B cell (primary cell): Measurements from ENCODE around the gene GRAMD2A. TPM values are rescaled to one million over a fixed set of nuclear protein-coding genes. Genes with fewer than 3 reads are reported as not detected.

Source experiments
- ATAC-seq: fragments of 200-7000 bp; cut with Tn5 transposase; one replicate; pipeline ENCODE4 v1.10.0; 2021; ENCODE audit warnings: low read depth, mild to moderate bottlenecking, moderate number of reproducible peaks, moderate library complexity
- CTCF ChIA-PET: fragments of 350-600 bp; sonication (Branson Sonifier 250); formaldehyde crosslinking; loops from one replicate; lab custom pipeline; 2021; ENCODE audit warnings: antibody characterized with exemption, inconsistent platforms; lab: Charles Lee
- POLR2A ChIA-PET: fragments of 350-600 bp; sonication (Branson Sonifier 250); formaldehyde crosslinking; loops from one replicate; lab custom pipeline; 2021; ENCODE audit warnings: antibody characterized with exemption; lab: Charles Lee
- DNase-seq: peaks from one replicate; pipeline ENCODE4 v3.0.0; 2013
- H2AFZ ChIP-seq: 2 replicates; pipeline ENCODE4 v1.6.1; 2012; ENCODE audit warnings: mild to moderate bottlenecking, low read depth, low read length; ENCODE audit not compliant: insufficient read depth, poor library complexity, severe bottlenecking
- H3K27ac ChIP-seq, 2 donors: 1 replicate in 1 of 2; 2 replicates in 1 of 2; pipeline ENCODE4 v1.5.1; 2012 to 2013; ENCODE audit warnings: low read length in 2 of 2, mild to moderate bottlenecking in 2 of 2, moderate library complexity in 1 of 2
- H3K27me3 ChIP-seq, 4 experiments: fragments of 200-600 bp in 1 of 4; sonication (generic) in 1 of 4; replicated peaks in 1 of 4; 1 replicate in 2 of 4; 2 replicates in 2 of 4; pipeline versions ENCODE4 v1.6.1 to v1.7.0; 2013 to 2016; ENCODE audit warnings: low read length in 3 of 4, mild to moderate bottlenecking in 2 of 4, mixed read lengths in 1 of 4, moderate library complexity in 1 of 4; ENCODE audit not compliant: insufficient read depth in 4 of 4, control insufficient read depth in 3 of 4; ENCODE audit errors: control extremely low read depth in 1 of 4
- H3K36me3 ChIP-seq, 2 experiments: replicated peaks in 1 of 2; 1 replicate in 1 of 2; 2 replicates in 1 of 2; pipeline versions ENCODE4 v1.6.1 to v1.7.1; 2013; ENCODE audit warnings: low read length in 1 of 2; ENCODE audit not compliant: insufficient read depth in 2 of 2, control insufficient read depth in 1 of 2; ENCODE audit errors: control extremely low read depth in 1 of 2, extremely low read depth in 1 of 2
- H3K4me1 ChIP-seq, 2 donors: fragments of 200-600 bp in 1 of 2; sonication (generic) in 1 of 2; 1 replicate in 1 of 2; 2 replicates in 1 of 2; pipeline versions ENCODE4 v1.5.1 to v1.6.1; 2013 to 2017; ENCODE audit warnings: low read length in 2 of 2; ENCODE audit not compliant: control insufficient read depth in 2 of 2, insufficient read depth in 2 of 2
- H3K4me2 ChIP-seq: replicated peaks from 2 replicates; pipeline ENCODE3; 2012; ENCODE audit warnings: mild to moderate bottlenecking, low read depth, low read length; ENCODE audit not compliant: poor library complexity, severe bottlenecking
- H3K4me3 ChIP-seq, 5 experiments: fragments of 200-600 bp in 1 of 5; sonication (generic) in 1 of 5; 1 replicate in 3 of 5; 2 replicates in 2 of 5; pipeline versions ENCODE4 v1.5.1 to v1.7.0; 2011 to 2016; ENCODE audit warnings: low read length in 4 of 5, mild to moderate bottlenecking in 4 of 5, low read depth in 2 of 5, control low read depth in 1 of 5, moderate library complexity in 1 of 5; ENCODE audit not compliant: insufficient read depth in 1 of 5; ENCODE audit errors: control extremely low read depth in 1 of 5, extremely low read depth in 1 of 5
- H3K79me2 ChIP-seq: fragments of 200-600 bp; sonication (generic); one replicate; pipeline ENCODE4 v1.6.0; 2016; ENCODE audit warnings: low read length; ENCODE audit not compliant: control insufficient read depth, insufficient read depth
- H3K9ac ChIP-seq: fragments of 200-600 bp; sonication (generic); 2 replicates; pipeline ENCODE4 v1.6.1; 2017; ENCODE audit warnings: mild to moderate bottlenecking, low read length, moderate library complexity
- H3K9me3 ChIP-seq, 3 donors: one replicate each; pipeline versions ENCODE4 v1.6.1 to v1.7.1; 2013; ENCODE audit warnings: low read length in 2 of 3; ENCODE audit not compliant: control insufficient read depth in 2 of 3, insufficient read depth in 1 of 3; ENCODE audit errors: control extremely low read depth in 1 of 3
- H4K20me1 ChIP-seq: 2 replicates; pipeline ENCODE4 v1.6.0; 2012; ENCODE audit warnings: mild to moderate bottlenecking, low read length; ENCODE audit not compliant: insufficient read depth, control insufficient read depth, poor library complexity, severe bottlenecking
- H3K27ac Mint-ChIP-seq: one replicate; pipeline ENCODE4 v1.8.0; 2021; ENCODE audit warnings: mixed read lengths
- H3K27me3 Mint-ChIP-seq: one replicate; pipeline ENCODE4 v1.8.0; 2021; ENCODE audit warnings: mixed read lengths
- H3K4me1 Mint-ChIP-seq: one replicate; pipeline ENCODE4 v1.8.0; 2021; ENCODE audit warnings: mixed read lengths
- H3K4me3 Mint-ChIP-seq: one replicate; pipeline ENCODE4 v1.8.0; 2021; ENCODE audit warnings: mixed read lengths
- H3K9me3 Mint-ChIP-seq: one replicate; pipeline ENCODE4 v1.8.0; 2022; ENCODE audit warnings: mixed read lengths; ENCODE audit not compliant: insufficient read depth
- CTCF ChIP-seq: fragments of 200-600 bp; IDR thresholded peaks from one replicate; pipeline ENCODE4 v1.8.0; 2022; ENCODE audit warnings: antibody characterized with exemption, mild to moderate bottlenecking
- EZH2 ChIP-seq: IDR thresholded peaks from 2 replicates; pipeline ENCODE4 v1.6.1; 2012; ENCODE audit warnings: borderline replicate concordance, low read depth, mild to moderate bottlenecking, moderate library complexity, low read length; ENCODE audit not compliant: insufficient read depth, poor library complexity, severe bottlenecking
- whole genome bisulfite sequencing: methylation state at CpG from one replicate; pipeline ENCODE4 v1.1.5; 2013; ENCODE audit warnings: missing lambda C conversion rate; ENCODE audit not compliant: insufficient coverage; 5-methylcytosine and 5-hydroxymethylcytosine counted together
- intact Hi-C: fragments of 100-400 bp; cut with micrococcal nuclease; formaldehyde crosslinking; loops from one replicate; pipeline ENCODE4 v1.10.0; 2022
- polyA plus RNA-seq: library from polyadenylated mRNA; depleted of rRNA; stranded (reverse); fragments of >200 nt; gene quantifications from 2 replicates; pipeline ENCODE4 v1.2.3, GENCODE V29; 2012
- total RNA-seq, 2 donors: library from RNA; stranded (reverse); fragments of 120-200 nt in 1 of 2; gene quantifications; 1 replicate in 1 of 2; 2 replicates in 1 of 2; pipeline versions ENCODE4 v1.2.3 to v1.2.4, GENCODE V29; 2013 to 2022

The GRAMD2A gene
- total and polyA plus RNA-seq, 2 donors (not counting 1 experiment from before 2014, with no cell fraction given): not detected

GRCh38 chr15:72160696-72161245 lies 36.8 kb downstream of the GRAMD2A start:
- H3K9me3 Mint-ChIP-seq: no peaks in the 10 kb centered on the region
- POLR2A ChIA-PET: no interaction called here
- ATAC-seq (no peak), DNase-seq (no peak)
- 100% methylated on average over 3 of the region's 5 CpGs for WGBS
- no peak overlapping the region for H3K4me3 Mint-ChIP-seq
- no peak overlapping the region for H3K4me2 ChIP-seq
- H3K27ac Mint-ChIP-seq: no peak overlapping the region
- peaks cover 0 to under 1% of the 10 kb centered on the region in 2 donors for H3K4me1 ChIP-seq
- CTCF ChIA-PET: no interaction called here
- intact Hi-C loops: no loop called here
- no peaks in the 10 kb centered on the region for H4K20me1 ChIP-seq
- H3K79me2 ChIP-seq: no peaks in the 10 kb centered on the region
- H3K4me1 Mint-ChIP-seq: peaks cover 2% of the 10 kb centered on the region
- no peak overlapping the region for H2AFZ ChIP-seq
- peaks cover 0 to 1% (median 0%) of the 10 kb centered on the region in 4 experiments for H3K27me3 ChIP-seq
- H3K36me3 ChIP-seq: no peaks in the 10 kb centered on the region
- no peaks in the 10 kb centered on the region for H3K27me3 Mint-ChIP-seq
- H3K9ac ChIP-seq: no peak overlapping the region
- no peak for TF ChIP-seq CTCF
- TF ChIP-seq EZH2: no peak
- H3K9me3 ChIP-seq: no peaks in the 10 kb centered on the region
- no peak overlapping the region for H3K4me3 ChIP-seq
- no peak overlapping the region for H3K27ac ChIP-seq

- Histone ChIP-seq H3K36me3 (no peaks in the 10 kb centered on the region), H4K20me1 (no peaks in the 10 kb centered on the region), H3K4me3 (no peak overlapping the region), H3K9ac (no peak overlapping the region), H3K27me3 (peaks cover 0 to 7% (median 0%) of the 10 kb centered on the region in 4 experiments), H3K4me1 (peaks cover 0 to 5% of the 10 kb centered on the region in 2 donors), H3K4me2 (no peak overlapping the region), H3K27ac (no peak overlapping the region), H2AFZ (no peak overlapping the region), H3K79me2 (no peaks in the 10 kb centered on the region), H3K9me3 (no peaks in the 10 kb centered on the region)
- Mint-ChIP-seq H3K4me1 (peaks cover 9% of the 10 kb centered on the region), H3K9me3 (no peaks in the 10 kb centered on the region), H3K27me3 (no peaks in the 10 kb centered on the region), H3K27ac (no peak overlapping the region), H3K4me3 (no peak overlapping the region)
- ATAC-seq: no peak
- no peak for TF ChIP-seq CTCF
- no peak for TF ChIP-seq EZH2
- WGBS: no CpG with 5 or more reads among the region's 2 CpGs
- CTCF ChIA-PET: interaction anchor here (0.8 to 4.4 kb wide), 16 partner anchors 9 to 712 kb away, joined by 3 to 87 read pairs (median 4); no protein-coding TSS in a partner anchor
- no peak for DNase-seq
- POLR2A ChIA-PET: no interaction called here
- intact Hi-C loops: loop anchor here (1.0 to 10.0 kb wide), 3 partner anchors 112 to 373 kb away; no protein-coding TSS in a partner anchor
Observed at GRCh38 chr15:72156928-72157327, 40.7 kb downstream of the GRAMD2A start.
